GM19193 (cell line): ENCODE results near the gene ARNT2.

ENCODE experiments used
- POLR2A ChIP-seq: IDR thresholded peaks from 4 replicates; pipeline ENCODE4 v1.6.1; 2011; ENCODE audit not compliant: insufficient read depth, insufficient read length; ENCODE audit errors: extremely low read depth

ARNT2 gene

DNA sequence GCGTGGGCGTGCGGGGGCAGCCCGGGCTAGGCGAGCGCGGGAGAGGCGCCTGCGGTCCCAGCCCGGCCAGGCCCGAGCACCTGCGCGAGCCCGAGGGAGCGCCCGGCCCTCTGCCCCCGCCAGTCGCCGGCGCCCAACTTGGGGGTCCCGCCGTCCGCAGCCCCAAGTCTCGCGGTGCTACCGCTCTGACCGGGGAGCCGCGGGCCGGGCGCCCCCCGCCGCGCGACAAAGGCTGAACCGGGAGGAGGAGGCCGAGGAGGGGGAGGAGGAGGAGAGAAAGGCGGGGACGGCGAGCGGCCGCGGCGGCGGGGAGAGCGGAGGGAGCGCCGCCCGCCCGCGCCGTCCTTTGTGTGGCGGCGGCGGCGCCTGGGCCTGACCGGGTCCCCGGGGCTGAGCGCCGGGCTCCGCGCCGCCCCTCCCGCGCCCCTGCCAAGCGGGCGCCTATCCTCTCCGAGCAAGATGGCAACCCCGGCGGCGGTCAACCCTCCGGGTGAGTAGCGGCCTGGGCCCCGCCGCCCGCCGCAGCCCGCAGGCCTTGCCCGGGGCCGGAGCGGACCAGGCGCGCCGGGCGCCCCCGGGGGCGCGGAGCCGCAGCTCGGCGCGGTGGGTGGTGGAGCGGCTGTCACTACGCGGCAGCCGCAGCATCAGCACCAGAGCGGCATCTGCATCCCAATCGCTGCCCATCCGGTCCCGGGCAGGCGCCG lies at the start of gene ARNT2:
Gene ARNT2, plus strand, starts transcription at position 326 of the 704 bp plus-strand sequence. Its CDS starts 134 bp downstream, at position 460.
- TF ChIP-seq POLR2A: no peak

DNA sequence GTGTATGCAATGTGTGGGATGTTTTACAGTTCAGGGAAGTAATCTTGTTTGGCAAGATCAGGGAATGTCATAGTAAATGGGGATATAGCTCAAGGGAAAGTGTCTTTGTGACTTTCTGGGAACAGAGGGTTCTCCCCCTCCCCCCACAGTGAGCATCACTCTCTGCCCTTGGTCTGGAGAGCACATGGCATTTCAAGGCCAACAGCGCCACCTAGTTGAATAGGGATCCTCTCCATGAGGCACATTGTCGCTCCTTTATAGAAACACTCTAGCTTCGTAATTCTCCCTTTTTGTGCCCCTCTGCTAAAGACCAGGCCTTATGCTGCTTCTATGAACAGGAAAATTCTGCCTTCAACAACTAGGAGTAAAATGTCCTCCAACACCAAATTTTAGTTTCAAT lies 37.1 kb upstream of the ARNT2 start:
- TF ChIP-seq POLR2A: no peak

DNA sequence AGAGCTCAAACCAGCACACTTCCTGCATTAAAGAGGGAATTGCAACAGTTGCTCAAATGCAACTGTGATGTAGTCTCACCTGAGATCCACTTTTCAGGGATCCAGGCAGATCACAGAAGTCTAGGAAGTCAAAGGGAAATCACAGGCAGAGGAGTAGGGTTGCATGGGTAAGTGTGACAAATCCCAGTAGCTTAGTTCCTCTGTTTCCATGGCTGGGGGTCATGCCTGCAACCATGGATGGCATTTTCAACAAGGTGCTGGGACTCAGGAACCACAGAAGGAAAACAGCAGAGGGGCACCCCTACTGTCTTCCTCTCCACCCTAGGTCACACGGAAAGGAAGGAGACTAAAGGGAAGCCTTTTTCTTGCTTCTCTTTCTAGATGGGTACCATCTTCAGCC lies 36.5 kb upstream of the ARNT2 start:
- no peak for TF ChIP-seq POLR2A

- no peak for TF ChIP-seq POLR2A
Observed at GRCh38 chr15:80371924-80372323, 32.3 kb upstream of the ARNT2 start.

DNA sequence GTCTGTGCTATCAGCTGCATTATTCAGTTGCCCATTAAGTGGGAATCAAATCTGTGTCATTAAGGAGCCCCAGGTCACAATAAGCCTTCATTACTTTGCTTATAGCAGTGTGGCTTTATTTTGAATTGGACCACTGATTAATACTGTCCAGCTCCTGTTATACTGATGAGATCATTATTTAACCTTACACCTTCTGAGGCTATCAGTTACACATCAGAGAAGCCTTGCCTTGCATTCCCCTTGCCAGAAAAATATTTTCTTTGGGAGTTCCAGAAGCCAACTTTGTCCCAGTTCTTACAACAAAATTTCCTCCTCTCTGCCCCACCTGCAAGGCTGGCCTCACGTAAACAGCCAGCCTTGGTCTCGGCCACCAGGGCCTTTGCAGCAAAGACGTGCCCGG lies 29.7 kb upstream of the ARNT2 start:
- TF ChIP-seq POLR2A: no peak

- TF ChIP-seq POLR2A: no peak
Observed at GRCh38 chr15:80375968-80376891, 28.0 kb upstream of the ARNT2 start.

DNA sequence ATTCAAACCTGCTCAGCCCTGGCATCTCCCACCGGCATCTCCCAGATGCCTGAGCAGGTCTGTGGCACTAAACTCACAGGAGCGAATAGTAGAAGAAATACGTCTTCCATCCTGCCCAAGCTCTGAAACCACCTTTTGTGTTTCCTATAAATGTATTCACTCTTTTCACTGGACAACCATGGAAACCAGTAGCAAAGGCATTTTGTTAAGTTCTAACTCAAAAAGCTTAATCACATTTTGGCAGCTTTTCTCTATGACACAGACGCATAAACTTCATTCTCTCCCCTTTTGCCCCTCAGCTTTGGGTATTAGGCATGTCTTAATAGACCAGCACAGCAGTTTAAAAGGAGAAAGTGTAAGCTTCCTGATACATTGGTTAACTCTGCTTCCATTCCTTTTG lies 24.5 kb upstream of the ARNT2 start:
- TF ChIP-seq POLR2A: no peak

DNA sequence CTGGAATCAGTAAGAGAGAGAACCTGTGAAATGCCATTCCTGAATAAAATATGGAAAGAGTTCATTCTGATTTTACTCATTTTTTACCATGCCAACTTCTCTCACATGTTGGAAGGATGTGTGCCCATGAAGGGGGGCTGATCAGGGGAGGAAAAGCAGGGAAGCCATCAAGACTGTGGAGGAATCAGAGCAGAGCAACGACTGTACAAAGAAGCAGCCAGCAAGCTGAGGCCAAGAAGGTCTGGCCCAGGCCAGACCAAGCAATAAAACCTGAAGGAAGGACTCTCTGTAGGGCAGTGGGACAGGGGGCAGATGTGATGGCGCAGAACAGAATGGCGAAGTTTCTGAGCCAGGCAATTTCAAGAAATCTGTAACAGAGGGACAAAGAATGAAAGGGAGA lies 24.0 kb upstream of the ARNT2 start:
- TF ChIP-seq POLR2A: no peak

DNA sequence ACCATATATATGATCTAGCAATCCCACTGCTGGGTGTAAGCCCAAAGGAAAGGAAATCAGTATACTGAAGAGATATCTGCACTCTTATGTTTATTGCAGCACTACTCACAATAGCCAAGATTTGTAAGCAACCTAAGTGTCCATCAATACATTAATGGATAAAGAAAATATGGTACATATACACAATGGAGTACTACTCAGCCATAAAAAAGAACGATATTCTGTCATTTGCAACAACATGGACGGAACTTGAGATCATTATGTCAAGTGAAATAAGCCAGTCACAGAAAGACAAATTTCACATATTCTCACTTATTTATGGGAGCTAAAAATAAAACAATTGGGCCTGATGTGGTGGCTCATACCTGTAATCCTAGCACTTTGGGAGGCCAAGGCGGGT lies 21.9 kb upstream of the ARNT2 start:
- TF ChIP-seq POLR2A: no peak

- no peak for TF ChIP-seq POLR2A
Observed at GRCh38 chr15:80384432-80384831, 19.8 kb upstream of the ARNT2 start.

DNA sequence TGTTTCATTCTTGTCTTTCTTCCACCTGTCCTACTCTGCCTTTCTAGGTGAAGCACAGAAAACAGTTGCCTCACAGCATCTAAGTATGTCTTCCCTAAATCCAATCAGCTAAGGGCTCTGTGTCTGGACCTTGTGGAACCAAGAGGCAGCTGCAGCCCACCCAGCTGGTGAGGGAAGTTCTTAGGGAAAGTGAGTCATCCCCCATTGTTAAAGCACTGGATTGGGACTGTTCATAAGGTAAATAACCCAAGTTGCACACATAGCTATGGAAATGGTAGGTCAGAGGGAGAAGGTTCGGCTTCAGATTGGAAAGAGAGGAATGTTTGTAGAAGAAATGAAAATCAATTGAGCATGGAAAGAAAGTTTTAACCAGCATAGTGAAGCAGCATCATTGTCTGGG lies 18.0 kb upstream of the ARNT2 start:
- no peak for TF ChIP-seq POLR2A

GRCh38 chr15:80388326-80388725 lies 15.9 kb upstream of the ARNT2 start:
- no peak for TF ChIP-seq POLR2A

- TF ChIP-seq POLR2A: no peak
Observed at GRCh38 chr15:80389370-80389769, 14.8 kb upstream of the ARNT2 start.

- no peak for TF ChIP-seq POLR2A
Observed at GRCh38 chr15:80395616-80396015, 8.6 kb upstream of the ARNT2 start.

DNA sequence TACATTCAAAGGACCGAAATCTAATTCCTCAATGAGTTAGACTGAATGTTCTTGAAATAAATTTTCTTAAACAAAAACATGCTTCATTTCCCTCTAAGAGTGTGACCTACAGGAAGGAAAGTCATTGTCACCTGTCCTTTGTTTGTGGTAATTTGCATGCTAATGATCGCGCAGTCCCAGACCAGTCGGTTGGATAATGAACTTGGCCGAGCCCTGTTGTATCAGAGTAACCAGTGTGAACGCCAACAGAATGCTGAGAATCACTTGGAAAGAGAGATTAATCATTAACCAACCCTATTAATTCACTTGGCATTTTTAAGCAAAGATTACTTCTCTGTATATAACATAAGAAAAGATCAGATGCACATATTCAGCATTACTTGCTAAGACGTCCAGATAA lies 8.1 kb upstream of the ARNT2 start:
- TF ChIP-seq POLR2A: no peak

- TF ChIP-seq POLR2A: no peak
Observed at GRCh38 chr15:80399508-80399907, 4.7 kb upstream of the ARNT2 start.
